K562 (cell line): ENCODE data around the gene PAF1. TPM values are rescaled to one million over a fixed set of nuclear protein-coding genes. Genes with fewer than 3 reads are reported as not detected.

ENCODE experiments used
- ARID1B ChIP-seq: fragments of 450-650 bp; IDR thresholded peaks from 2 replicates; pipeline ENCODE4 v1.6.1; 2016; ENCODE audit warnings: antibody characterized with exemption, mild to moderate bottlenecking, inconsistent platforms
- ARID2 ChIP-seq: fragments of 450-650 bp; IDR thresholded peaks from 2 replicates; pipeline ENCODE4 v1.6.1; 2017; ENCODE audit warnings: antibody characterized with exemption, mild to moderate bottlenecking
- ARNT ChIP-seq, 2 experiments: fragments of 450-650 bp; IDR thresholded peaks; 2 replicates each; pipeline ENCODE4 v1.6.1; 2016; ENCODE audit warnings: mild to moderate bottlenecking in 1 of 2
- E2F8 ChIP-seq: fragments of 450-650 bp; IDR thresholded peaks from 2 replicates; pipeline ENCODE4 v1.7.1; 2018; ENCODE audit warnings: mild to moderate bottlenecking, low read depth; ENCODE audit not compliant: partially characterized antibody
- ETV1 ChIP-seq: fragments of 450-650 bp; conservative IDR thresholded peaks from 2 replicates; pipeline ENCODE4 v1.6.1; 2016; ENCODE audit warnings: missing genetic modification characterization, control low read depth, low read depth, missing compliant biosample characterization
- GABPA ChIP-seq: fragments of 200-800 bp; sonication (Bioruptor generic); conservative IDR thresholded peaks from 2 replicates; pipeline ENCODE4 v1.6.1; 2016; ENCODE audit warnings: low read depth, missing genetic modification characterization, missing compliant biosample characterization
- NUFIP1 ChIP-seq: fragments of 450-650 bp; IDR thresholded peaks from 2 replicates; pipeline ENCODE4 v1.6.1; 2018; ENCODE audit not compliant: partially characterized antibody
- POLR2AphosphoS5 ChIP-seq: IDR thresholded peaks from 2 replicates; pipeline ENCODE4 v1.6.1; 2011; ENCODE audit warnings: mild to moderate bottlenecking, low read depth, low read length, moderate library complexity; ENCODE audit not compliant: control insufficient read depth, insufficient read depth
- POLR2B ChIP-seq: fragments of 450-650 bp; IDR thresholded peaks from 2 replicates; pipeline ENCODE4 v1.6.1; 2018; ENCODE audit warnings: low read depth; ENCODE audit not compliant: partially characterized antibody
- SOX6 ChIP-seq: fragments of 450-650 bp; IDR thresholded peaks from 2 replicates; pipeline ENCODE4 v1.6.1; 2014; ENCODE audit warnings: mild to moderate bottlenecking
- TSHZ1 ChIP-seq: fragments of 250-450 bp; sonication (Bioruptor Pico); IDR thresholded peaks from 2 replicates; pipeline ENCODE4 v1.4.0; 2020; ENCODE audit warnings: mild to moderate bottlenecking, moderate library complexity
- ZBTB2 ChIP-seq: fragments of 450-650 bp; IDR thresholded peaks from 2 replicates; pipeline ENCODE4 v1.6.1; 2016; ENCODE audit warnings: antibody characterized with exemption
- polyA plus RNA-seq, 8 experiments: library from polyadenylated mRNA; depleted of rRNA in 4 of 8; stranded (reverse) in 5 of 8; unstranded in 3 of 8; fragments of >200 nt; fragmentation: Nextera tagmentation in 2 of 8; fragmentation: Illumina TruSeq in 1 of 8; extraction: Ambion mirVana in 2 of 8; extraction: Trizol in 1 of 8; gene quantifications; 2 replicates each; pipeline versions ENCODE4 v1.2.1 to v1.2.3, GENCODE V29; 2011 to 2014; ENCODE audit warnings: inconsistent platforms in 1 of 8, missing spikeins in 1 of 8
- total RNA-seq, 7 experiments: library from RNA; depleted of rRNA in 6 of 7; stranded (reverse); fragments of >200 nt in 6 of 7; fragmentation: Illumina TruSeq in 2 of 7; extraction: Trizol in 2 of 7; gene quantifications; 2 replicates each; pipeline versions ENCODE4 v1.2.1 to v1.2.3, GENCODE V29; 2011 to 2021; ENCODE audit warnings: low replicate concordance in 1 of 7

The PAF1 gene
- total and polyA plus RNA-seq, 9 of the 15 experiments (the other 6 are each of a cell fraction or from before 2014, with no cell fraction given), result 1.5 to 45.0 (median 33.8) TPM

- TF ChIP-seq ZBTB2 (no peak), POLR2B (no peak), ARID1B (no peak), ETV1 (tag) (peak; percentile 74), E2F8 (peak; percentile 43), SOX6 (0 out of 2 replicates have a peak, but pooled peaks have one; percentile 9), NUFIP1 (no peak), ARID2 (peak; percentile 96), TSHZ1 (CRISPR knock-in tag) (no peak), POLR2AphosphoS5 (peak; percentile 46; the same call in 1 of the 2 replicates), GABPA (tag) (peak; percentile 30; the same call in 1 of the 2 replicates), ARNT (IDR thresholded peaks at IDR 0.05) (peak in 1 of 2 experiments; percentile 69; a peak in 2 of 4 replicates)
Observed at GRCh38 chr19:39397360-39398296, 6.7 kb upstream of the PAF1 start (continued).
